Stimulated activated CD4-positive, alpha-beta T cell treated with anti-CD3 and anti-CD28 coated beads, Interleukin-1b, Interleukin-23, amount 100 ng/mL, for 4 hours (primary cell): Measurements from ENCODE around the gene ITCH.
"Not testable (repeated sequence)": the region's sequence is repeated elsewhere in the genome, so short reads cannot be mapped to it uniquely, and the experiment has no call there.

Source experiments
- DNase-seq, 2 donors: peaks; one replicate each; pipeline ENCODE4 v3.0.0-alpha.2; 2020; ENCODE audit warnings: low read depth in 2 of 2

Gene ITCH

DNA sequence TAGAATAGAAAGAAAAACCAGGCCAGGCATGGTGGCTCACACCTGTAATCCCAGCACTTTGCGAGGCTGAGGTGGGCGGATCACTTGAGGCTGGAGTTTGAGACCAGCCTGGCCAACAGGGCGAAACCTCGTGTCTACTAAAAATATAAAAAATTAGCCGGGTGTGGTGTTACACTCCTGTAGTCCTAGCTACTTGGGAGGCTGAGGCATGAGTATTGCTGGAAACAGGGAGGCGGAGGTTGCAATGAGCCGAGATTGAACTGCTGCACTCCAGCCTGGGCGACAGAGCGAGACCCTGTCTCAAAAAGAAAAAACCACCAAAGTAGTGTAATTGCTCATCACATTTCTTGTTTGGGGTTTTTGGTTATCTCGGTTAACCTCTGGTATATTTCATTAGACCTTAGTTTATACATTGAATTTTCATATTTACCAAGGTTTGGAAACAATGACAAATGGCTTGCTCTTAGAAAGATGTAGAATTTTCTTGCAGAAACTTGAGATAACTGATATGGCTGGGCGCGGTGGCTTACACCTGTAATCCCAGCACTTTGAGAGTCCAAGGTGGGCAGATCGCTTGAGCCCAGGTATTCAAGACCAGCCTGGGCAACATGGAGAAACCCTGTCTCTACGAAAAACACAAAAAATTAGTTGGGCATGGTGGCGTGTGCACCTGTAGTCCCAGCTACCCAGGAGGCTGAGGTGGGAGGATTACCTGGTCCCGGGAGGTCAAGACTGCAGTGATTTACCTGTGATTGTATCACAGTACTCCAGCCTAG is 14.2 kb downstream of the ITCH start:
- DNase-seq: no peak

- DNase-seq: no peak
Measured at GRCh38 chr20:34382174-34382573, 19.1 kb downstream of the ITCH start.

GRCh38 chr20:34382877-34383455 is 19.9 kb downstream of the ITCH start:
- not testable (repeated sequence) for DNase-seq

GRCh38 chr20:34385464-34385863 is 22.4 kb downstream of the ITCH start:
- DNase-seq: no peak

GRCh38 chr20:34388000-34388399 is 24.9 kb downstream of the ITCH start:
- no peak for DNase-seq

DNA sequence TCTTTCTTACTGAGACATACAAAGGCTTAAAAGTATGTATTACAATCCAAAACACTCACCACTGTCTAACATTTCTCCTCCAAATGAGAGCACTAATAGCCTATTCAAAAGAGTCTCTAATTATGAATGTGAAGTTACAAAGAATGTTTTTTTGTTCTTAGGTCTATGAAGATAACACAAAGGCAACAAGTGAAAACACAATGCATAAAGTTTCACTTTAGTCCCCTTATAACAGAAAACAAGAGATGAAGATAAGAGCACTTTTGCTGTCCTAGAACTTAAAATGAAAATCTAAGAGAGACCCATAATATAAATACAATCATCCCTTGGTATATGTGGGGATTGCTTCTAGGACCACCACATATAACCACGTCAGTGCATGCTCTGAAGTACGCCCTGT is 25.6 kb downstream of the ITCH start:
- DNase-seq: no peak

DNA sequence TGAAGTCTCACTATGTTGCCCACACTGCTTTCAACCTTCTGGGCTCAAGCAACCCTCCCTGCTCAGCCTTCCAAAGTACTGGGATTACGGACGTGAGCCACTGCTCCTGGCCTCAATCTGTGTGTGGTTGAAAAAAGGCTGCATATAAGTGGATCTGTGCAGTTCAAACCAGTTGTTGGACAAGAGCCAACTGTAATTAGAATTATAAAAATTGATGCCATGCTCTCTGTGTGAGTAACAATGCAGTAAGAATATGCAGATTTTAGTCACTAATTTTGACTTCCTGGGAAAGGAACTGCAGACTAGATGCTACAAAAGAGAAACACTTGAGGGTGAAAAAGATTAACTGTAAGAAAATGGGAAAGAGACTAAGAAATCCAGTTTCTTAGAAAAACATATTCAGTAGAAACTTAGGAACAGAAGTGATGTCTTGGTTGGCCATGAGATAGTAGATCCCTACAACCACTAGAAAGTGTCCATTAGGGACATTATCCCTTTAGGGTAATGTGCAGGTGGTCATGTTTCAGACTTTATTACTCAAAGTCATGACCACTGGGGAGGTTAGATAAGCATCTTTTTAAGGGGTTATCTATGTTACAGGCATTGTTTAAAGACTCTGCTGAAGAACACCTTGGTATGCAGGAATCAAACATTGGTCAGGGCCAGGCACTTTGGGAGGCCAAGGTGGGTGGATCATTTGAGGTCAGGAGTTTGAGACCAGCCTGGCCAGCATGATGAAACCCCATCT is 26.3 kb downstream of the ITCH start:
- no peak for DNase-seq

GRCh38 chr20:34389954-34390555 is 27.0 kb downstream of the ITCH start:
- DNase-seq: no peak

DNA sequence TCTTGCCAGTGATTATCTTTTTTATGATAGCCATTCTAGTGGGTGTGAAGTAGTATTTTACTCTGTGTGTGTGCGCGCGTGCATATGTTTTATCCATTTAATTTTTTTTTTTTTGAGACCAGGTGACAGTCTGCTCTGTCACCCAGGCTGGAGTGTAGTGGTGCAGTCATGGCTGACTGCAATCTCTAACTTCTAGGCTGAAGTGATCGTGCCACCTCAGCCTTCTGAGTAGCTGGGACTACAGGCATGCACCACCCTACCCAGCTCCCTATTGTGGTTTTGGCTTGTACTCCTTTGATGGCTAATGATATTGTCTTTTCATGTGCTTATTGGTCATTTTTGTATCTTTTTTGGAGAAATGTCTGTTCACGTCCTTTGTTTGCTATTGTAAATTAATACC is 33.3 kb downstream of the ITCH start:
- no peak for DNase-seq

DNA sequence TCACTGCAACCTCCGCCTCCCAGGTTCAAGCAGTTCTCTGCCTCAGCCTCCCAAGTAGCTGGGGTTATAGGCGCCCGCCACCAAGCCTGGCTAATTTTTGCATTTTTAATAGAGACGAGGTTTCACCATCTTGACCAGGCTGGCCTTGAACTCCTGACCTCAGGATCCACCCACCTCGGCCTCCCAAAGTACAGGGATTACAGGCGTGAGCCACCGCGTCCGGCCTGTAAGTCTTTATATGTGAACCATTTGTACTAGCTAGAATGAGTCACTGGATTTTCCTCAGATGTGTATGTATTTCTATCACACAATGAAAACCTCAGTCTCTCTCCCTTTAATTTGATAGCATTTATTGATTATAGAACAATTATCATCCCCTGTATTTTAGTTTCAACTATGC is 34.0 kb downstream of the ITCH start:
- no peak for DNase-seq

GRCh38 chr20:34400776-34401175 is 37.7 kb downstream of the ITCH start:
- not testable (repeated sequence) for DNase-seq

DNA sequence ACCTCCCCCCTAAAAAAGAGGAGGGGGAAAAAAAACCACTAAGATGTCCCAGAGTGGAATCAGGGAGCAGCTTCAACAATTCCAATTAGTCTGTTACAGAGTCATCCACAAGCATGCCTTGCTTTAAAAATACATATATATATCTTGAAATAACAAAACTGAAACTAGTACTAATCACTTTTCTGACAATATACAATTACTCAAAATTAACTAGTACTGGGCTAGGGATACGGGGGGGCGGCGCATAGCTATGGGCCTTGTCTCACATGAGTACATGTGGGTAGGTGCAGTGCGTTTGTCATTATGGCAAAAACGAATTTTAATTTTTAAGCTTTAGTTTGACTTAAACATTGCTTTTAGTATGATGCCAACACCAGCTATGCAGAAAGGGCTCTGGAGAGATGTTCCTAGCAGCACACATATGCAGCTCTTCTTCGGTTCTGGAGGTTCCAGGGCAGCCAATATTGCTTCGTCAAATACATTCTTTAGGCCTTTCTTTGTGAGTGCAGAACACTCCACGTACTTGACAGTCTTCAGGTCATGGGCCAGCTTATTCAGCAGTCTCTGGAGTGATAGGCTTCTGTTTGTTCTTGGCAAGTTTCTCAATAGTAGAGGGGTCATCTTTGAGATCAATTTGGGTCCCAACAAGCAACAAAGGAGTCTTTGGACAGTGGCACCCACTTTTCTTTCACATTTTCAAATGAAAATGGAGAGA is 38.8 kb downstream of the ITCH start:
- DNase-seq: peak in 1 of 2 donors; percentile 23

DNA sequence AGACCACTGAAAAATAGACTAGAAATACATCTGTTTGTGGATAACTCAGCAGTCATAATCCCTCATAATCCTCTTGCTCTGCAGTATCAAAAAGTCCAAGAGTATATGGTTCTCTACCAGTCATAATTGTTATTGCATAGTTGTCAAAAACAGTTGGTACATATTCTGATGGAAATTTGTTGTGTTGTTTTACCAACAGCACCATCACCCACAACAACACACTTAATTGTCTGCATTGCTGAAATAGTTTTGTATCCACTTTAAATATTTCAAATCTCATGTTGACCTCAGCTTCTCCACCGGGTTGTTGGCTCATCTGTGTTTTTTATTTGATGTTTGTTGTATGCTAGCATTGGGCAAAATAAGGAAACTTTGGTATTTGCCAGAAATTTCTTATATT is 39.4 kb downstream of the ITCH start:
- DNase-seq: no peak

GRCh38 chr20:34403063-34403827 is 40.2 kb downstream of the ITCH start:
- no peak for DNase-seq

- DNase-seq: no peak
Measured at GRCh38 chr20:34403908-34404307, 40.8 kb downstream of the ITCH start.

DNA sequence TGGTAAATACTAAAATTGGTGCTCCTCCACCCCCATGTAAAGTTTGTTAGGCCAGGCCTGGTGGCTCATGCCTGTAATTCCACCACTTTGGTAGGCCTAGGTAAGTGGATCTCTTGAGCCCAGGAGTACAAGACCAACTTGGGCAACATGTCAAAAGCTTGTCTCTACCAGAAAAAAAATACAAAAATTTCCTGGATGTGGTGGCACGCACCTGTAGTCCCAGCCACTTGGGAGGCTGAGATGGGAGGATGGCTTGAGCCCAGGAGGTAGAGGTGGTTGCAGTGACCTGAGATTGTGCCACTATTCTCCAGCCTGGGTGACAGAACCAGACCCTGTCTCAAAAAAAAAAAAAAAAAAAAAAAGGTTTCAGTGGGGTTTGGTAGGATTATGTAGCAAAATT is 41.7 kb downstream of the ITCH start:
- no peak for DNase-seq

DNA sequence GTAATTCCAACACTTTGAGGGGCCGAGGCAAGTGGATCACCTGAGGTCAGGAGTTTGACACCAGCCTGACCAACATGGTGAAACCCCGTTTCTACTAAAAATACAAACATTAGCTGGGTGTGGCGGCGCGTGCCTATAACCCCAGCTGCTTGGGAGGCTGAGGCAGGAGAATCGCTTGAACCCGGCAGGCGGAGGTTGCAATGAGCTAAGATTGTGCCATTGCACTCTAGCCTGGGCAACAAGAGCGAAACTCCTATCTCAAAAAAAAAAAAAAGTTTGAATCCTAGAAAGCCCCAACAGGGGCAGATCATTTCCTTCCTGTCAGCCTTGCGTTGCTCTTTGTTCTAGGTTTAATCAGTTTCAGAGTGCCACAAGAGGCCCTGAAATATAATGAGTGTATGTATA is 42.2 kb downstream of the ITCH start:
- peak in 1 of 2 donors; percentile 10 for DNase-seq

- DNase-seq: not testable (repeated sequence)
Measured at GRCh38 chr20:34405942-34406341, 42.9 kb downstream of the ITCH start.

DNA sequence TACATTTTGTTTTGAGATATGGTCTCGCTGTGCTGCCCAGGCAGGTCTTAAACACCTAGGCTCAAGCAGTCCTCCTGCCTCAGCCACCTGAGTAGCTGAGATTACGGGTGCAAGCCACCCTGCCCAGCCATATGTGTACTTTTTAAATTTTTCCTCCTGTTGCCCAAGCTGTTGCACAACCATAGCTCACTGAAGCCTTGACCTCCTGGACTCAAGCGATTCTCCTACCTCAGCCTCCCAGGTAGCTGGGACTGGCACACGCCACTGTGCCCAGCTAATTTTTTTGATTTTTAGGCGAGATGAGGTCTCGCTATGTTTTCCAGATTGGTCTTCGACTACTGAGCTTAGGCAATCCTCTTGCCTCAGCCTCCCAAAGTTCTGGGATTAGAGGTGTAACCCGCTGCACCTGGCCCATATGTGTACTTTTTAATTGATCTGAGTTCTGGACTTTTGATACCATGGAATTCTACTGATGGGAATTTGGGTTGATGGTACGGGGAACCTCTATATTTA is 44.9 kb downstream of the ITCH start:
- no peak for DNase-seq

DNA sequence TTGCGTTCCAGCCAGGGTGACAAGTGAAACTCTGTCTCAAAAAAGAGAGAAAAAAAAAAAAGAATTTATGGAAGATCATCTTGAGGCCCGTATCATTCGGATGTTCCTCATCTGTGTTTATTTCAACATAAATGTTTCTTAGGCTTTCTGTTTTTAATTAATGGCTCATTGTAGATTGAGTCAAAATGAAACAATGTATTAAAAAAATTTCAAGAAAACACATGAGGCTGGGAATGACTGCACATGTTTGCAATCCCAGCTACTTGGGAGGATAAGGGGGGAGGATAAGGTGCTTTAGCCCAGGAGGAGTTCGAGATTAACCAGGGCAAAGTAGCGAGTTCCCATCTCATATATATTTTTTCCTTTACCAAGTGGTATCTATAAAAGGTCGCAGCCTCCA is 47.3 kb downstream of the ITCH start:
- no peak for DNase-seq

DNA sequence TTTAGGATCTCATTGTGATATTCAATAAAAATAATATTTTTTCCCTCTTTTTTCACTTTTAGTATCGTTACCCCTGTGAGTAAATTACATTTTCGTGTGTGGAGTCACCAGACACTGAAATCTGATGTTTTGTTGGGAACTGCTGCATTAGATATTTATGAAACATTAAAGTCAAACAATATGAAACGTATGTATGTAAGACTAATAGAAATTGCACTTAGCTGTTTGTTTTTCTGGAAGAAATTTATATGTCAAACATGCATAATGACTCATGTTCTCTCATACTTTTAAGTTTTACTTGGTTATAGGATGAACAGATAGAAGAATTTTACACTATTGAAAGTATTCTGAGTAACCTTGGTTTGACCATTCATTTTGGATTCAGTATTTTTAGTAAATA is 49.4 kb downstream of the ITCH start:
- DNase-seq: no peak
